Adrenal gland (tissue), 5 donors: ENCODE measurements around the gene C3orf20.

Experiments
- CTCF ChIP-seq, 6 experiments: fragments of 450-650 bp in 4 of 6; fragments of 200-600 bp in 2 of 6; sonication (generic) in 1 of 6; IDR thresholded peaks; 1 replicate in 5 of 6; 2 replicates in 1 of 6; pipeline versions ENCODE4 v1.5.1 to v1.8.0; 2016 to 2021; ENCODE audit warnings: antibody characterized with exemption in 6 of 6, mild to moderate bottlenecking in 2 of 6, moderate library complexity in 1 of 6
- POLR2A ChIP-seq, 2 donors: fragments of 450-650 bp; IDR thresholded peaks; one replicate each; pipeline ENCODE4 v1.6.1; 2017; ENCODE audit warnings: antibody characterized with exemption in 2 of 2, mild to moderate bottlenecking in 2 of 2, moderate library complexity in 1 of 2
- donor health status: DM: no; HTN: no; CAD: no.

- TF ChIP-seq CTCF (IDR thresholded peaks at IDR 0.05): no peak
- TF ChIP-seq POLR2A (IDR thresholded peaks at IDR 0.05): no peak
Observed at GRCh38 chr3:14631687-14632441, 43.1 kb upstream of the C3orf20 start.
